ENCODE data around the gene ANKH. TPM values are rescaled to one million over a fixed set of nuclear protein-coding genes. Genes with fewer than 3 reads are reported as not detected.
A peak's percentile ranks its signal among the peaks of the same experiment; 100 is the strongest.

ANKH gene
- total and polyA plus RNA-seq, 8 donors, result 6.6 to 57.5 (median 10.6) TPM

- H3K9me3 ChIP-seq, result no peaks in the 10 kb centered on the region
- no peak for ATAC-seq
- no peak overlapping the region for H3K27ac ChIP-seq
- no peak for TF ChIP-seq CTCF (IDR thresholded peaks at IDR 0.05)
- H3K27me3 ChIP-seq, result no peaks in the 10 kb centered on the region
- no peaks in the 10 kb centered on the region for H3K36me3 ChIP-seq
- intact Hi-C loops (cut with DNase I), result no loop called here
- no peak for DNase-seq
- no peaks in the 10 kb centered on the region for H3K4me1 ChIP-seq
- H3K4me3 ChIP-seq, result no peak overlapping the region
Observed at GRCh38 chr5:14778792-14779070, 92.8 kb downstream of the ANKH start.

GRCh38 chr5:14777932-14778791 is 93.4 kb downstream of the ANKH start:
- no peaks in the 10 kb centered on the region for H3K36me3 ChIP-seq
- no peak for DNase-seq
- intact Hi-C loops (cut with DNase I), result no loop called here
- no peaks in the 10 kb centered on the region for H3K9me3 ChIP-seq
- no peak for TF ChIP-seq CTCF (IDR thresholded peaks at IDR 0.05)
- H3K27me3 ChIP-seq, result no peaks in the 10 kb centered on the region
- no peak overlapping the region for H3K27ac ChIP-seq
- H3K4me3 ChIP-seq, result no peak overlapping the region
- ATAC-seq, result no peak
- H3K4me1 ChIP-seq, result no peaks in the 10 kb centered on the region

GRCh38 chr5:14777187-14777586 is 94.4 kb downstream of the ANKH start:
- no peak for DNase-seq
- Histone ChIP-seq H3K4me3 (no peak overlapping the region), H3K27ac (no peak overlapping the region), H3K9me3 (no peaks in the 10 kb centered on the region), H3K4me1 (no peaks in the 10 kb centered on the region), H3K27me3 (no peaks in the 10 kb centered on the region), H3K36me3 (no peaks in the 10 kb centered on the region)
- intact Hi-C loops (cut with DNase I), result no loop called here
- TF ChIP-seq CTCF (IDR thresholded peaks at IDR 0.05), result no peak
- no peak for ATAC-seq

GRCh38 chr5:14776602-14777001 is 95.0 kb downstream of the ANKH start:
- DNase-seq (no peak), ATAC-seq (peak; percentile 59)
- Histone ChIP-seq H3K4me3 (no peak overlapping the region), H3K27me3 (no peaks in the 10 kb centered on the region), H3K27ac (no peak overlapping the region), H3K36me3 (no peaks in the 10 kb centered on the region), H3K9me3 (no peaks in the 10 kb centered on the region), H3K4me1 (no peaks in the 10 kb centered on the region)
- intact Hi-C loops (cut with DNase I), result no loop called here
- TF ChIP-seq CTCF (IDR thresholded peaks at IDR 0.05), result no peak

GRCh38 chr5:14775857-14776256 is 95.7 kb downstream of the ANKH start:
- peak in 1 of 4 donors; percentile 65 for DNase-seq
- H3K4me3 ChIP-seq, result no peak overlapping the region
- no peaks in the 10 kb centered on the region for H3K36me3 ChIP-seq
- no peaks in the 10 kb centered on the region for H3K4me1 ChIP-seq
- TF ChIP-seq CTCF (IDR thresholded peaks at IDR 0.05), result no peak
- intact Hi-C loops (cut with DNase I), result no loop called here
- no peaks in the 10 kb centered on the region for H3K27me3 ChIP-seq
- peak; percentile 76 for ATAC-seq
- H3K27ac ChIP-seq, result no peak overlapping the region
- no peaks in the 10 kb centered on the region for H3K9me3 ChIP-seq

Data from left lung (tissue), 10 donors.